ENCODE measurements around the gene KCND3.

DNA sequence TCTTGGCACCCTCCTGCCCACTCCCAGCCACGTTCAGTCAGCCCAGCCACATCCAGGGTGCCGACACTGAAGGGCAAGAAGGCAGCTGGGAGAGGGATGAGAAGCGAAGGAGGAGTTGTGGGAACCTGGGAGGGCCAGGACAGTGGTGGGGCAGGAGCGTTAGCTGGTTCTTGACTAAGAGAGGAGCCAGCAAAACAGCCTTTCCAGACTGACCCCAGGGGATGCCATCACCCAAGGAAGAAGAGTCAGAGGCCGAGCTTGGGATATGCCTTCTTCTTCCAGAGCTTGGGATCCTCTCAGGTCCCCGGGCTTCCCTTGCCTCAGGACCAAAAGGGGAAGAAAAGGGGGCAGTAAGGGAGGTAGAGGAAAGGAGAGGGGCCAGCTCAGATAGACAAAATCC lies 257.5 kb downstream of the KCND3 start:
- TF ChIP-seq CTCF (IDR thresholded peaks at IDR 0.05; ENCODE audit: extremely low read depth in 1 of 2, insufficient read depth in 1 of 2, low read depth in 1 of 2, low read length in 2 of 2) (no peak), POLR2A (IDR thresholded peaks at IDR 0.05; ENCODE audit: low read depth, low read length) (no peak), FOS (IDR thresholded peaks at IDR 0.05; ENCODE audit: borderline replicate concordance, insufficient read depth, low read length) (no peak), MAX (IDR thresholded peaks at IDR 0.05; ENCODE audit: insufficient read depth, insufficient read length) (no peak), JUN (IDR thresholded peaks at IDR 0.05; ENCODE audit: borderline replicate concordance, insufficient read depth, insufficient read length, low read depth) (no peak), POLR2AphosphoS5 (IDR thresholded peaks at IDR 0.05; ENCODE audit: insufficient read depth, low read depth, low read length) (no peak), EZH2 (IDR thresholded peaks at IDR 0.05; ENCODE audit: borderline replicate concordance, low read depth, low read length, severe bottlenecking) (no peak), MYC (IDR thresholded peaks at IDR 0.05; ENCODE audit: low read depth, low read length) (no peak)

Measured in endothelial cell of umbilical vein (primary cell).